NCI-H1417 treated with DMSO at 0.1 percent for 48 hours (cell line): ENCODE measurements around the gene FNTB.

Experiments
- DNase-seq: peaks from one replicate; lab custom pipeline; 2025; lab: John Stamatoyannopoulos, UW

Gene FNTB, protein sequence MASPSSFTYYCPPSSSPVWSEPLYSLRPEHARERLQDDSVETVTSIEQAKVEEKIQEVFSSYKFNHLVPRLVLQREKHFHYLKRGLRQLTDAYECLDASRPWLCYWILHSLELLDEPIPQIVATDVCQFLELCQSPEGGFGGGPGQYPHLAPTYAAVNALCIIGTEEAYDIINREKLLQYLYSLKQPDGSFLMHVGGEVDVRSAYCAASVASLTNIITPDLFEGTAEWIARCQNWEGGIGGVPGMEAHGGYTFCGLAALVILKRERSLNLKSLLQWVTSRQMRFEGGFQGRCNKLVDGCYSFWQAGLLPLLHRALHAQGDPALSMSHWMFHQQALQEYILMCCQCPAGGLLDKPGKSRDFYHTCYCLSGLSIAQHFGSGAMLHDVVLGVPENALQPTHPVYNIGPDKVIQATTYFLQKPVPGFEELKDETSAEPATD

DNA sequence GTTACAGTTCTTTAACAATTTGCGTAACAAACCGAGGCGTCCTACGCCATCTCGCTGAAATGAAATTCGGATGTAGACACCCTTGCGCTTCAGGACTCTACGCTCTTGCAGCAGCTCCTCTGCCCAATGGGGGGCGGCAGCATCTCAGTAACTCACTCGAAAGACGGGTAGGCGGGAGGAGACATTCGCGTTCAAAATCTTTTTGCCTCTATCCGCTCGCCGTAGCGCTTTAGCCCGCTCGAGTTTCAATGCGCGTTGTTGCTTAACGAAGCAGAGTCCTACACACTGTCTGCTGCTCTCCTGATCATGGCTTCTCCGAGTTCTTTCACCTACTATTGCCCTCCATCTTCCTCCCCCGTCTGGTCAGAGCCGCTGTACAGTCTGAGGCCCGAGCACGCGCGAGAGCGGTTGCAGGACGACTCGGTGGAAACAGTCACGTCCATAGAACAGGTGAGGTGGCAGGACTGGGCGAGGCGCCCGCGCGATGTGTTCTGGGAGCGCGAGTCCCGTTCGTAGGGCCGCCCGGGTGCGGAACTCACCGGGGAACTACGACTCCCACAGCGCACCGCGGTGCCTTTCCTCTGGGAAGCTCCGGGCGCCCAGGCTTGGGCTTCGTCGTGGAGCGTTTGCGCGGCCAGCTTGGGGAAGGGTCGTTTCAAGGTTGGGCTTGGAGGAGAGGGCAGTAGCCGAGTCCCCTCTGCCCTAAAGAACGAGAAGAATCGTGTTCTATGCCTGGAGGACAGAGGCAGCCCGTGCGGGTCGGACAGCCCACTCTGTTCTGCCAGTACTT is at the start of gene FNTB:
Gene FNTB, plus strand, starts transcription at position 248 of the 790 bp plus-strand sequence. Its CDS starts 59 bp downstream, at position 307.
- DNase-seq, result peak; percentile 84

DNA sequence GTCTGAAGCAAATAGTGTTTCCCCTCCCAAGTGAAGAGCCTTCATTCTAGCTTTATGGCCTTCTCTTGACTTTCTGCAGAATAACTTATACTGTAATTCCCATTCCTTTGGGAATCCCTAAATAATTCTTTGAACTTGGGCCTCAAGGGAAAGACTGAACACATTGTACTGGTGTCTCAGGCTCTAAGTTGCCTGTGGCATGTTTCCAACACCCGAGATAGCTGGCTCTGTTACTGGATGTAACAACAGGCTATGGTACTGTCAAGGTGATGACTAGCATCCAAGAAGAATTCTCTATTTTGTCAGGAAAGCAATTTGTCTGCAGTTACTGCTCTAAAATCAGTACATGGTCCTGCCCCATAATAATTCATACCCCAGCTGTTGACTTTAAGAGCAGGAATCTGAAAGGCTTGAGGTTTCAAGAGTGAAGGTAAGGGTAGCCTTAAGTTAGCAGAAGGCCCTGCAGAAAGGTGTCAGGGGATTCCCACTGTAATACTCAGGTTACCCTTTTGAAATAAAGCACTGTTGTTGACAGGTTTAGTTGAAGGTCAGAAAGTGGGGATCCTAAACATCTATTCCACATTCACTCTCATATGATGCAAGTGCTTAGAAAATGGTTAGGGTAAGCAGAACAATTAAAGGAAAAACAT is 49.4 kb upstream of the FNTB start:
- DNase-seq, result no peak

DNA sequence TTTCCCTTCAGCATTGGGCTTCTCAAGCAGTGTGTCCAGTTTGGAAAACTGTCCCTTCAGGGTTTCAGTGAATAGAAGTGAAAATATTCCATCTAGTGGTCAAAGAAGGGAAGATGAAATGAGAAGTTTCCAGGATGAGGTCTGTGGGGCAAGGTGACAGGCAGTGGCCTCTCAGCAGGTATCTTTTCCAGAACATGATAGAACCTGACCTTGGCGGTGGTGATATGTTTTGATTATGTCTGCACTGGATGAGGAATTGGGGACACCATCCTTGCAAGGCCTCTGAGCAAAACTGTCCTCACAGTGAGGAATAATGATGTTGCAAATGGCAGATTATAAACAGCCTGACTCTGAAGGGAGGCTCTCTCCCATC is 48.9 kb upstream of the FNTB start:
- no peak for DNase-seq

DNA sequence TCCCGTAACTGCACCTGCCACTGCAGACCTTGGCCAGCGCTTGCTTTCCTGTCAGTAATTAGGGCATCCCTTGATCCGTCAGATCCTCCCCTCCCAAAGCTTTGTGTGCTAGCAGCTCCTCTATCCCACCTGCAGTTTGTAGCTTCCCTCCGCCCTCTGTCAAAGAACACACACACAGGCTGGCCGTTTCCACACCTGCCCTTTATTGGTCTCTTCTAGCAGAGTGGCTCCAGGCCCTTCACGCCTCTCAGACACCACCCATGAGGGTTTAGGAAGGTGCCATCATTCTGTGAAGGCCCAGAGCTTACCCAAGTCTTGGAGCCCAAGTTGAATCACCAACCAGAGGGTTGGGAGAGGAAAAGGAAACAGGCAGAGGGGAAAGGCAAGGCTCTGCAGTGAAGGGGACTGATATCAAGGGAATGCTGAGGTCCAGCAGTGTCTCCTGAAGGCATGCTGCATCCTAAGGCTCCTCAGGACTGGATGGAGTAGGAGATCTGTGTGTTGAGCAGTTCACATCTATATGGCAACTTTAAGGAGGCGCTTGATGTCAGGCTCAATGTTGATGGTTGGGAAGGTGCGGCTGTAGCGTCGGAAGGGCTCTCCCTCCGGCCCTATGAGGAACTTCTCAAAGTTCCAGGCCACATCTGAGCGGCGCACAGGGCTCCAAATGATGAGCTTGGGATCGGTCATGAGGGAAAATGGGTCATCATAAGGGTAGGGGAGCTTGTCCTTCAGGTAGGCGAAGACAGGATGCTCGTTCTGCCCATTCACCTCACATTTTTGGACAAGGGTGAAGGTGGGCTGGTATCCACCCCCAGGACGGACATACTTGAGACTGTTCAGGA is 47.5 kb upstream of the FNTB start:
- no peak for DNase-seq

DNA sequence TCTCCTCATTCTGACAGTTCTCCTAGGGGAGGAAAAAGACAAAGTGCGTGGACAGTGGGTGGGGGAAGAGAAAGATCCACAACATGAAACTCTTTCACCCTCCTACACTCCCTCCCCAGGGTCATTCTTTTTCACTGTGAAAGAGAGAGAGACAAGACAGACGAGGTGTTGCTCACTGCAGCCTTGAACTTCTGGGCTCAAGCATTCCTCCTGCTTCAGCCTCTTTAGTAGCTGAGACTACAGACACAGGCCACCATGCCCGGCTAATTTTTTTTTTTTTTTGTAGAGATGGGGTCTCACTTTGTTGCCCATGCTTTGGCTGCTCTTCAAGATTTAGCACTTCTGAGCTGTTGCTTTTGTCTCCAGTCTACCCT is 46.9 kb upstream of the FNTB start:
- DNase-seq, result no peak

DNA sequence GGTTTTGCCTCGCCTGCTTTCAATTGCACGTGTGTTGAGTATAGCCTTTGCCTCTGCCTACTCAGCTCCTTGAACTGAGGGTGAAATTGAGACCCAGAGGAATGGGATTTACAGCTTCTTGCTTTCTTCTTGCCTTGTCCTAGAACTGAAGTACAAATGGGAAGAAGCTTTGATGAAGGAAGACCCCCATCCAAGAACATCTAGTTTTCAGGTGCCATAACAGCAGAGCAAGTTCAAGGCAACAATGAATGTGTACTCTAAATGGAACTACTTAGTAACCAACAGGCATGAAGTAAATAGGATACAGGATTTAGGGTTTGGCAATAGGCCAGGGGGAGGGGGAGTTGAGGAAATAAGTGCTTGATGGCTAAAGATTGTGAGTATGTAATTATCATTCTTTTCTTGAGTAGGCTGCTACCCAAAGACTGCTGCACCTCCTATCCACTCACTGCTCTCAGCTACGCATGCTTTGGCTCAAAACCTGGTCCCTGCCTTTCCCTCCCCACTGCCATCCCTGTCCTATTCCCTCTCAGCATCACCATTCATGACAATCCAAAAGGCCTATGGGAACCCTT is 46.3 kb upstream of the FNTB start:
- DNase-seq, result no peak

DNA sequence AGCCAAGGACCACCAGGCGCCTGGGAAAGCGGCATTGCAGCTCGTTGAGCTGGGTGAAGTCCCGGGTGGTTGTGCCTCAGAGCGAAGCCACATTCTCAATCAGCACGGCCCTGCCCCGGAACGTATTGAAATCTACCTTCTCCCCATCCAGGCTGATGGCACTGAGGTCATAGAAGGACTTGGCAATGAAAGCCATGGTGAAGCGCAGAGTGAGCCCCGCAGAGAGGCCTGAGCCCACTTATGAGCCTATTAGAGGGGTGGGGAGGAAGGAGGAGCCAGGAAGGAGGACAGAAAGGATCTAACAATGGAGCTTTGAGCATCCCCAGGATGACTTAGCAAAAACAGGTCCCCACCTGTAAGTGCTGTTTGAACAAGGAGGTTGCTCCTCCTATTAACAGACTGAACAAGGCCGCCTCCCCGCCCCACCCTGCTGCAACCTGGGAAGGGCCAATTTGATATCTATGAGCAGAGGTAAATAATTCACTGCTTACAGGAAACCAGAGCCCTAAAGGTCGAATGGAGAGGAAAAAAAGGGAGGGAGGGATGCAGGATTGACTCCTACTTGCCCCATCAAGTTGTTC is 44.1 kb upstream of the FNTB start, which contains the start of gene GPX2:
Gene GPX2, minus strand, starts transcription at position 215 of the 581 bp plus-strand sequence. Its CDS starts 19 bp downstream, at position 196.
- DNase-seq, result peak; percentile 26

DNA sequence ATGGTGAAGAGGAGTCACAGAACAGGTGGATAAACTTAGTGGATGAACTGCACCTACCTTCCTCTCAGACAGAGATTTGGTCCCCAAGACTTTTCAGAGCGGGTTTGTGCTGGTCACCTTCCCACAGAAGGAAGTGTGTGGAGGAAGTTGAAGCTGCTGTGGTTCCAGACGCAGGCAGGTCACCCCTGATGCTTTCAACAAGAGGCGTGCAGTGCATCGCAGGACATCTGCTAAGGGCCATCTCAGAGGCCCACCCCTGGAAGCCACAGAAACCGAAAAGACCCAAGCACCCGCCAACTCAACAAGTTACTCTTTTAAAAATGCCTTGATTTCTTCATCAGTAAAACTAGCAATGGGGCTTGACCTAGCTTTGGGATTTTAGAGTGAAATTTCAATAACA is 43.1 kb upstream of the FNTB start:
- no peak for DNase-seq

DNA sequence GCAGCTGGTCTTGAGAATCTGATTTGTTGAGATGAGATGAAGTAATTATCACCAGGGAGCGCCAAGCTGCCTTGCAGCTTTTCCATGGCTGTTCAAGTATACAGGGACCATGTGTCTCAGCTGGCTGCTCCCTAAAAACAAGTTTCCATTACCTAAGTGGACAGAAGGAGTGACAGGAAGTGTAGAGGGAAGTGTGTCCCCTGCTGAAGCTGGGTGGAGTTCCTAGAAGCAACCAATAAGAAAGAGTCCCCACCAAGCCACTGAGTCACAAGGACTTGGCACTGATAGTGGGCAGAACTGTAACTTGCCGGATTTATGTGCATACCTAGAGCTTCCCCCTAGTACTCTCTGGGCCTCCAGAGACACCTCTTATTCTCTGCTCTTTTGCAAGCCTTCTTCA is 42.7 kb upstream of the FNTB start:
- no peak for DNase-seq

DNA sequence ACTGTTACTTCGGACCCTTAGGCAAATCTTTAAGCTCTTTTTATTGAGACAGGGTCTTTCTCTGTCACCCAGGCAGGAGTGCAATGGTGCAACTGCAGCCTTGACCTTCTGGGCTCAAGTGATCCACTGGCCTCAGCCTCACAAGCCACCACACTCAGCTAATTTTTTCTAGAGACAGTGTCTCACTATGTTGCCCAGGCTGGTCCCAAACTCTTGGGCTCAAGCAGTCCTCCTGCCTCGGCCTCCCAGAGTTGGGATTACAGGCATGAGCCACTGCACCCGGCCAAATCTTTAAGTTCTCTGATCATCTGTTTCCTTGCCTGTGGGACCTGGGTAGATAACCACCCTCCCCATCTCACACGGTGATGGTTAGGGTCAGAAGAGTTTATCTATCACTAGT is 41.8 kb upstream of the FNTB start:
- no peak for DNase-seq

DNA sequence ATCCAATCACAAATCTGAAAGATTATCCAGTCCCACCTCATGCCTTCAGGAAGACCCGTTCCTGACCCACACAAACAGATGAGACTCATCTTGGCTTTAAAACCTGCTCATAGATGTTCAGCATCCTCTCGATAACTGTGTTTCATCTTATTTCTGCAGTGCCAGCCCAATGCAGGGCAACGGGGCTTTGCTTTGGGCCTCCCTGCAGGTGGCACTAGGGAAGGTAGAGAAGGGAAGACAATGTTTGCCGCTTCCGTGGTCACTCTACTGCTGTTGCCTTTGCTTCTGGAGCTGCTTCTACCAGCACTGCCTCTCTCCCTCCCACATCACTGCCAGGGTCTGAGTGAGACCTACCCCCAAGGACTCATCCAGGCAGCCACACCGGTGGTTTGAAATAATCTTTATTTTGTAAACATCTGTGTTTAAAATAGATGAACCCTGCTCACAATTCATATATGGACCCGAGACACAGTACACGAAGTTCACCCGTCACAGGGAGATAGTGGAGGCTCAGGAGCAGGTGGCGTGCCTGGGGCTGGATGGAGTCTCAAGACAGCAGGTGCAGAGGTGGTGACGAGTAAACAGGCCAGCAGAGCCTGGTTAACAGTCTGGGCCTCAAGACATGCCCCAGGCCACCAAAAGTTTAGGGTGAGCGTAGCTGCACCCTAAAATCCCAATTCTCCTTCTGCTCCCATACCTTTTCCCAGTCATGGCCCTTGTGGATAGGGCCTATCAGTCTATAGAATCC is 41.1 kb upstream of the FNTB start:
- DNase-seq, result no peak

DNA sequence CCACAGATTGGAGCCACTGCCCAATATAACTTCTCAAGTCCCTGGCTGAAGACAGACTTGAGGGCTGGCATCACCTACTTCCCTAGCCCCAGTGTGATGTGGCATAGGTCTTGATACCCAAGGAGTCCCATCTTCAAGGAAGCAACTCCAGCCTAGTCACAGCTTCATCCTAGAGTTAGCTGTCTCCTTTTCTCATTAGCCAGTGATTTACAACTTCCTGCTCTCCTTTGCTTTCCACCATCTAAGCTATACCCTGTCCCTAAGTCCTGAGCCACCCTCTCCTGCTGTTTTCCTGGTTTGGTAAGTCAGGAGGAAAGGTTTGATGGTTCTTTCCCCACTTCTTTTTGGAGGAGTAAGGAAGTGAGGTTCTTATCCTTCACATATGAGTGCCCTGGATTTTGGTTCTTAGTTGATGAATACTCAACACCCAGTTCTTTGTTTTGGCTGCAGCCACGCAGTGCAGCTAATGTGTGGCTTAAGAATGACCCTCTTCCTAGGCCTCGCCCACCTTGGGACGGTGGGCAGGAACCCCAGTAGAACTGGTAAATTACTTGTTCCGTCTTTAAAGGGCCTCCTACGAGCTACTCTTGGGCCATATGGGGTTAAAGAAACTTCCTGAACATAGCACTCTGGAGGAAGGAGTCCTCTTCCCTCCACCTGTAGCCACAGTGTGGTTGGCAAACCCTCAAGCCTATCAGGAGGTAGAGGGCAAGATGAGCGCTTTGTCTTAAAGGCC is 40.2 kb upstream of the FNTB start:
- DNase-seq, result no peak

DNA sequence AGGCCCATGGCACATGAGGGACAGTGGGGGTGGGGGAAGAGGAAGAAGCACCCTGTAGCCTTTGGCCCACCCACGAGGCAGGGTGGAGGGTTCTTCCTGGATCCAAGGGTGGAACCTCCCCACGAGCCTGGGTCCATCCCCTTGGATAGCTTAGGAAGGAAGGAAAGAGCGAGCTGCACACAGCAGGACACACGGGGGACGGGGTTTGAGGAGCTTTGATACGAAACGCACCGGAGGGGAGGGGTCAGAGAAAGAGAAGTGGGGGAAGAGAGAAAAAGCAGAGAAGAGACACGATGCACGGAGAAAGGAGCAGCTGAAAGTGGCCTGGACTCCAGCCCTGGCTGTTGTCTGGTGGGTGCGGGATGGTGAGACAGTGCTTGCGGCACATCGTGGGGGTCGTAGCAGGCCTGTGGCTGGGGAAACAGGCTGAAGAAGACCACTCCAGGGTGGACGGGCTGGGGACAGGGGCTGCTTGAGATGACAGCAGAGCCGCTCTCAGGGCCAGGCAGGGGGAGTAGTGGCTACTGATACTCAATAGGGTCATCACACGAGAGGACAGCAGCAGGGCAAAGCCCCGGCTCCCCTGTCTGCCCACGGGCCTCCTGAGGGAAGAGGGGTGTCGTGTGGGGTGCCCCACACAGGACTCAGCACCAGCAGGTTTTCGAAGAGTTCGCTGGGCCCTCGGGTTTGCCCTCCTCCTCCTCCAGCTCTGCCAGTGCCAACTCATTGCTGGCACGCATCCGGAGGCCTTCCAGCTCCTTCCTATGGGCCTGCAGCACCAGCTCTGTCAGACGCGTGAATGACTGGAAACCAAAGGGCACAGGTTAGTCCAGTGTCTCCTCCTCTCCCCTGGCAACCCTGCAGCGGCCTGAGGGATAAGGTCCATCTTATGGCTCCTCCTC is 38.7 kb upstream of the FNTB start:
- no peak for DNase-seq

DNA sequence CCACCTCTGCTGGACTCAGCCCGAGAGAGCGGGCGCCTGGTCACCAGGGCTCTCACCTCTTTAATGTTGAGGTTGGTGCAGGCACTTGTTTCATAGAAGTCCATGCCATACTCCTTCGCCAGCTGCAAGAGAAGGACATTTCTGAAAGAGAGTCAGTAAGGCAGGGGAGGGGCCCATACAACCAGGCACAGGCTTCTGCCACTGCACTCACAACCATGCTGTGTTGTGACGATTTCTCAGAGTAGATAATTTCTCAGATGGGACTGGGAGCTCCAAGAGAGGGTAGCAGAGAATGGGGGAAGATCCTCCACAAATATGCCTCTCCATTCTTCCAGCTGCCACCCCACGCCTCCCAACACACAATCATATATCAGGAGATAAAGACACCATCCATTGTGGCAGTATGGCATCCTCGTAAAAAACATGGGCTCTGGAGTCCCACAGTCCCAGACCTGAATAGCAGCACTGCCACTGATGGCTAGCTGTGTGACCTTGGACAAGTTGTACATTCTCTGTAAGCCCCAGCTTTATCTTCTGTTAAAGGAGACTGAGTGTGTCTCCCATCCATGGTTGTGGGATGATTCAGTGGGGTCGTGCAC is 38.0 kb upstream of the FNTB start:
- no peak for DNase-seq

DNA sequence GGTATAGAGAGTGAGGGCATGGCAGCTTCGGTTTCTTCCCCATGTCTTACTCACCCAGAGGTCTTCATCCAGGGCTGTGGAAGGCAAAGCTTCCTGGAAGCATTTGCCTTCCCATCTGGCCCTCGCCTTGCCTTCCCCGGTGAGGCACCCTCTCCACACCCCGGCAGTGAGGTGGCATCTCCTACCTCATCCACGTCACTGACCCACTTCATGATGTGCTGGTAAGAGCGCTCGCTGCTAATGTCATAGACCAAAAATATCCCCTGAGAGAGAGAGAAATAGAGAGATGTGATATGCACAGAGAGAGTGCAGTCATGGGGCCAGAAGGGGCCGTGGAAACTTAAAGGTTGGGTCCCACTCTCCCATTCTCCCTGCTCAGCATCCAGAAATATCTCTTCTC is 35.8 kb upstream of the FNTB start:
- no peak for DNase-seq

DNA sequence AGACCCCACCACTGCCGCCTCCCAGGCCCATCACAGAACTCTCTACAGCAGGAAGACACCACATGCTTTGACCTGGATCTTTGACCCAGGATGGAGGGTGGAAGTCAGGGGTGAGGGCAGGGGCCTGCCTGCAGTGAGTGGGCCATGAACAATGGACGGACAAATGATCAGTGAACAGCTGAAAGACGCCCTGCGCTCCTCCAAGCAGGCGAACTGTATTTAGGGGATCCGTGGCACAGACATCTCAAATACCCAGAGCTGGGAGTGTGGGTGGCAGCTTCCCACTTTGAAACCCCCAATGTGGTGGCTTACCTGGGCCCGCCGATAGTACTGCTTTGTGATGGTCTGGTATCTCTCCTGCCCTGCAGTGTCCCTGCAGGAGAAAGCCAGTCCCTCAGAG is 35.4 kb upstream of the FNTB start:
- DNase-seq, result no peak

DNA sequence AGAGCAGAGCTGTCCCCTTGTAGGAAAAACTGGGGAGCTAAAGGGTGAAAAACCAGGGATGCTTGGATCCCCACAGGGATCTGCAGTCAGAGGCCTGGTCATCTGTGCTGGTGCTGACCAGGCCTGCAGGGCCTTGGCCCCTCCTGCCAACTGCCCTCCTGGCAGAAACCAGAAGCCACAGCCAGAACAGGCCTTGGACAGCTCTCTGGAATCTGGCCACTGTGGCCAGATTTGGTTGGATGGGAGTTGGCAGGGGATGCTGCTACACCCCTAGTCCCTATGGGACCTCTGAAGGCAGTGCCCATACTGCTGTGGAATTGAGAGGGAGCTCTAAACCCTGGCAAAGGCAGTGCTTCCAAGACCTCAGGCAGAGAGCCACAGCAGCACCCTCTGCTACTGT is 35.0 kb upstream of the FNTB start:
- DNase-seq, result no peak

DNA sequence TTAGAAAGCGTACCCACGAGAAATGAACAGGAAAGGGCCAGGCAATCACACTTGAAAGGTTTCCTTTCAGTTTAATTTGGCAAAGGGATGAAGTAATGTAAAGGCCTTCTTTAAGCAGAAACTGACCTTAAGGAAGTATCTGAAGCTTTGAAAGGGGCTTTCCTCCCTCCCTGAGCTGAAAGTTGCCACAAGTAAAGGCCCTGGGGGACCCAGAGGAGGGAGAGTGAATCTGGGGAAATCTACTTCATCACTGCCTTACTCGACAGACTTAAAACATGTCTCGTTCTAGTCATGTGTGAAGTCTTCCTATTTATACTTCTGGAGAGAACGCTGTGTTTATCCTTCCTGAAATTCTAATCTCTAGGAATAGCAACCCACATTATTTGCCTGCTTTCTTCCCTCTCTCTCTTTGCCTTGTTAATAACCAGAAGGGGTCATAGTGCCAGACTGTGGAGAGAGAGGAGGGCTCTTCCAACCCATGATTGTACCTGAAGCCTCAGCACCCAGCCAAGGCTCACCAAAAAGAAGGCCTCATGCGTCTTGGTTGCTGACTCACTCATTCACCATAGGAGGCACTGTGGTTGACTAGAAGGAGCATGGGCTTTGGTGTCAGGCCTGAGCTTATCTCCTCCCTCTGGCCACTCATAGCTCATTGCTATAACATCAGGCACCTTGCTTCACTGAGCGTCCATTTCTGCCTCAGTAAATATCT is 33.9 kb upstream of the FNTB start:
- DNase-seq, result no peak
